Astrocyte (in vitro differentiated cells and primary cell): ENCODE measurements around the gene TMC4. TPM values are rescaled to one million over a fixed set of nuclear protein-coding genes. Genes with fewer than 3 reads are reported as not detected.
A peak's percentile ranks its signal among the peaks of the same experiment; 100 is the strongest.

Experiments
- DNase-seq: peaks from one replicate; pipeline ENCODE4 v3.0.0-alpha.2; 2010; ENCODE audit warnings: low read depth
- FAIRE-seq: peaks from 2 replicates; lab custom pipeline; 2011; peaks lifted over from hg19 to GRCh38; lab: Jason Lieb, UNC
- H2AFZ ChIP-seq: 2 replicates; pipeline ENCODE4 v1.6.0; 2012; ENCODE audit warnings: low read depth, low read length, inconsistent platforms
- H3K27ac ChIP-seq: 2 replicates; pipeline ENCODE4 v1.5.1; 2011; ENCODE audit warnings: low read depth, low read length, inconsistent platforms
- H3K27me3 ChIP-seq: 2 replicates; pipeline ENCODE4 v1.6.0; 2011; ENCODE audit warnings: low read length, inconsistent platforms; ENCODE audit not compliant: insufficient read depth
- H3K36me3 ChIP-seq: 2 replicates; pipeline ENCODE4 v1.5.1; 2011; ENCODE audit warnings: low read length, inconsistent platforms; ENCODE audit not compliant: insufficient read depth
- H3K4me1 ChIP-seq: 2 replicates; pipeline ENCODE4 v1.5.1; 2011; ENCODE audit warnings: low read length, inconsistent platforms; ENCODE audit not compliant: insufficient read depth
- H3K4me2 ChIP-seq: 2 replicates; pipeline ENCODE4 v1.6.0; 2012; ENCODE audit warnings: low read length, inconsistent platforms
- H3K4me3 ChIP-seq: 2 replicates; pipeline ENCODE4 v1.5.1; 2011; ENCODE audit warnings: low read depth, mild to moderate bottlenecking, low read length, inconsistent platforms; ENCODE audit not compliant: insufficient read depth
- H3K79me2 ChIP-seq: 2 replicates; pipeline ENCODE4 v1.6.0; 2012; ENCODE audit warnings: mild to moderate bottlenecking, low read length, inconsistent platforms; ENCODE audit not compliant: insufficient read depth
- H3K9ac ChIP-seq: 2 replicates; pipeline ENCODE4 v1.6.0; 2012; ENCODE audit warnings: mild to moderate bottlenecking, low read length, inconsistent platforms
- H3K9me3 ChIP-seq: 2 replicates; pipeline ENCODE4 v1.5.1; 2012; ENCODE audit warnings: low read depth, mild to moderate bottlenecking, low read length, inconsistent platforms; ENCODE audit not compliant: insufficient read depth
- H4K20me1 ChIP-seq: 2 replicates; pipeline ENCODE4 v1.6.0; 2012; ENCODE audit warnings: low read length, inconsistent platforms; ENCODE audit not compliant: insufficient read depth
- H3K27ac Mint-ChIP-seq: one replicate; pipeline ENCODE4 v1.8.0; 2021; ENCODE audit warnings: mild to moderate bottlenecking, mixed read lengths; ENCODE audit not compliant: unreplicated experiment
- H3K27me3 Mint-ChIP-seq: one replicate; pipeline ENCODE4 v1.8.0; 2021; ENCODE audit warnings: low read depth, mixed read lengths; ENCODE audit not compliant: unreplicated experiment
- H3K36me3 Mint-ChIP-seq: one replicate; pipeline ENCODE4 v1.8.0; 2021; ENCODE audit warnings: low read depth, mixed read lengths; ENCODE audit not compliant: unreplicated experiment
- H3K4me1 Mint-ChIP-seq: one replicate; pipeline ENCODE4 v1.8.0; 2021; ENCODE audit warnings: low read depth, mixed read lengths; ENCODE audit not compliant: unreplicated experiment
- H3K4me3 Mint-ChIP-seq: one replicate; pipeline ENCODE4 v1.8.0; 2021; ENCODE audit warnings: mild to moderate bottlenecking, moderate library complexity, mixed read lengths; ENCODE audit not compliant: unreplicated experiment
- H3K9me3 Mint-ChIP-seq: one replicate; pipeline ENCODE4 v1.8.0; 2021; ENCODE audit warnings: mild to moderate bottlenecking, mixed read lengths; ENCODE audit not compliant: unreplicated experiment
- CTCF ChIP-seq: IDR thresholded peaks from 2 replicates; pipeline ENCODE4 v1.5.1; 2011; ENCODE audit warnings: low read depth, mild to moderate bottlenecking, inconsistent platforms, low read length, moderate library complexity; ENCODE audit not compliant: insufficient read depth
- EZH2 ChIP-seq: IDR thresholded peaks from 2 replicates; pipeline ENCODE4 v1.6.1; 2012; ENCODE audit warnings: mild to moderate bottlenecking, low read length, inconsistent platforms; ENCODE audit not compliant: insufficient read depth
- total RNA-seq: library from RNA; stranded (reverse); gene quantifications from 2 replicates; pipeline ENCODE4 v1.2.1, GENCODE V29; 2021

TMC4 gene
- total RNA-seq, 1 donor from 2014 or later, result 1.9 TPM

GRCh38 chr19:54123682-54124081, 49.3 kb downstream of the TMC4 start:
- Mint-ChIP-seq H3K27me3 (no peaks in the 10 kb centered on the region), H3K9me3 (no peaks in the 10 kb centered on the region), H3K4me1 (no peaks in the 10 kb centered on the region), H3K4me3 (no peak overlapping the region), H3K27ac (no peak overlapping the region), H3K36me3 (peaks cover 12% of the 10 kb centered on the region)
- Histone ChIP-seq H3K4me3 (no peak overlapping the region), H3K79me2 (no peaks in the 10 kb centered on the region), H3K36me3 (peaks cover 6% of the 10 kb centered on the region), H3K27me3 (no peaks in the 10 kb centered on the region), H3K27ac (no peak overlapping the region), H2AFZ (no peak overlapping the region), H3K9me3 (no peaks in the 10 kb centered on the region), H3K4me2 (no peak overlapping the region), H4K20me1 (no peaks in the 10 kb centered on the region), H3K9ac (no peak overlapping the region), H3K4me1 (no peaks in the 10 kb centered on the region)
- TF ChIP-seq CTCF, result no peak
- TF ChIP-seq EZH2, result no peak
- DNase-seq (no peak), FAIRE-seq (no peak)

- no peak overlapping the region for H3K4me2 ChIP-seq
- peaks cover 11% of the 10 kb centered on the region for H3K36me3 ChIP-seq
- H3K27ac ChIP-seq, result no peak overlapping the region
- no peak overlapping the region for H3K27ac Mint-ChIP-seq
- H3K4me1 Mint-ChIP-seq, result no peaks in the 10 kb centered on the region
- TF ChIP-seq CTCF (no peak), EZH2 (no peak)
- no peak overlapping the region for H3K9ac ChIP-seq
- FAIRE-seq (no peak), DNase-seq (no peak)
- H3K4me1 ChIP-seq, result peaks cover 4% of the 10 kb centered on the region
- H3K79me2 ChIP-seq, result peaks cover 12% of the 10 kb centered on the region
- no peaks in the 10 kb centered on the region for H3K9me3 ChIP-seq
- peaks cover 4% of the 10 kb centered on the region for H4K20me1 ChIP-seq
- no peak overlapping the region for H3K4me3 ChIP-seq
- H3K4me3 Mint-ChIP-seq, result no peak overlapping the region
- H3K9me3 Mint-ChIP-seq, result no peaks in the 10 kb centered on the region
- H2AFZ ChIP-seq, result no peak overlapping the region
- peaks cover 9% of the 10 kb centered on the region for H3K36me3 Mint-ChIP-seq
- no peaks in the 10 kb centered on the region for H3K27me3 Mint-ChIP-seq
- no peaks in the 10 kb centered on the region for H3K27me3 ChIP-seq
Observed at GRCh38 chr19:54121259-54121658, 51.7 kb downstream of the TMC4 start.

GRCh38 chr19:54115109-54116063, 57.6 kb downstream of the TMC4 start, which contains the start of the genes PRPF31 and TFPT:
Gene PRPF31, plus strand, starts transcription at chr19:54115754. Its CDS starts 2,525 bp downstream, at chr19:54118279.
Gene TFPT, minus strand, starts transcription at chr19:54115657. Its CDS starts 388 bp downstream, at chr19:54115269.
- peaks cover 41% of the 10 kb centered on the region for H3K79me2 ChIP-seq
- peak; percentile 97 for DNase-seq
- peak within 1 kb of the TSS; percentile 93 for H3K9ac ChIP-seq
- H3K27me3 ChIP-seq, result no peaks in the 10 kb centered on the region
- Mint-ChIP-seq H3K36me3 (peaks cover 9% of the 10 kb centered on the region), H3K27ac (peak within 1 kb of the TSS; percentile 96), H3K4me1 (peaks cover 2% of the 10 kb centered on the region), H3K4me3 (peak within 1 kb of the TSS; percentile 95), H3K27me3 (no peaks in the 10 kb centered on the region), H3K9me3 (no peaks in the 10 kb centered on the region)
- peaks cover 6% of the 10 kb centered on the region for H3K36me3 ChIP-seq
- TF ChIP-seq CTCF (no peak), EZH2 (no peak)
- peak within 1 kb of the TSS; percentile 97 for H3K4me2 ChIP-seq
- H3K4me3 ChIP-seq, result peak within 1 kb of the TSS; percentile 94
- H2AFZ ChIP-seq, result peak within 1 kb of the TSS; percentile 96
- peaks cover 11% of the 10 kb centered on the region for H3K4me1 ChIP-seq
- H3K9me3 ChIP-seq, result no peaks in the 10 kb centered on the region
- peaks cover 9% of the 10 kb centered on the region for H4K20me1 ChIP-seq
- peak; percentile 43 for FAIRE-seq
- peak within 1 kb of the TSS; percentile 88 for H3K27ac ChIP-seq
